ENCODE measurements around the gene RPRM.

- no peak for TF ChIP-seq CTCF (IDR thresholded peaks at IDR 0.05)
- no peak for TF ChIP-seq ZFX (IDR thresholded peaks at IDR 0.05; ENCODE audit: borderline replicate concordance)
These were observed 16.2 kb downstream of the RPRM start for GRCh38 chr2:153462338-153462859.

Measured in 22Rv1 (cell line).